Measurements from ENCODE around the gene HNRNPL. TPM values are rescaled to one million over a fixed set of nuclear protein-coding genes. Genes with fewer than 3 reads are reported as not detected.

The HNRNPL gene
- polyA plus RNA-seq, 2 of the 4 experiments (the other 2 are of a cell fraction) = 380 to 487 TPM

- TF ChIP-seq ELK1 (IDR thresholded peaks at IDR 0.05; ENCODE audit: low read depth, low read length) (no peak), CBX8 (IDR thresholded peaks at IDR 0.05) (no peak), ZSCAN20 (CRISPR knock-in tag; IDR thresholded peaks at IDR 0.05) (no peak), PBX3 (IDR thresholded peaks at IDR 0.05) (peak; percentile 99), CBX2 (IDR thresholded peaks at IDR 0.05; ENCODE audit: borderline replicate concordance, low read depth) (no peak), FOSB (CRISPR knock-in tag; IDR thresholded peaks at IDR 0.05) (no peak), HOXB13 (CRISPR knock-in tag; IDR thresholded peaks at IDR 0.05; ENCODE audit: low read depth) (no peak), RAD21 (conservative IDR thresholded peaks at IDR 0.05 in 1 of 2, IDR thresholded peaks at IDR 0.05 in 1 of 2) (no peak; a peak in 1 of 5 replicates), POLR2A (IDR thresholded peaks at IDR 0.05; ENCODE audit: low read length) (peak; percentile 90), HOXA7 (CRISPR knock-in tag; IDR thresholded peaks at IDR 0.05) (no peak), NFE2L2 (conservative IDR thresholded peaks at IDR 0.05; ENCODE audit: low read length) (no peak), RARB (CRISPR knock-in tag; IDR thresholded peaks at IDR 0.05) (no peak), HOXB5 (CRISPR knock-in tag; IDR thresholded peaks at IDR 0.05) (peak; percentile 81; the same call in 1 of the 2 replicates), CTCF (IDR thresholded peaks at IDR 0.05) (peak; percentile 40; the same call in 2 of the 3 replicates), GATA3 (IDR thresholded peaks at IDR 0.05; ENCODE audit: borderline replicate concordance) (no peak; the same call in 1 of the 2 replicates)
These were observed at the start of gene HNRNPL (continued) for GRCh38 chr19:38849860-38850435.

- DNase-seq (ENCODE audit: low read depth in 1 of 2, low spot score in 1 of 2) (peak in 1 of 2 experiments; percentile 54), ATAC-seq (peak in 1 of 2 experiments; percentile 2; a peak in 1 of 6 replicates)
- TF ChIP-seq HOXA7 (CRISPR knock-in tag; IDR thresholded peaks at IDR 0.05) (0 out of 2 replicates have a peak, but pooled peaks have one; percentile 33), HEYL (CRISPR knock-in tag; IDR thresholded peaks at IDR 0.05) (no peak), HOXB5 (CRISPR knock-in tag; IDR thresholded peaks at IDR 0.05) (peak; percentile 59; the same call in 1 of the 2 replicates), PHF8 (IDR thresholded peaks at IDR 0.05; ENCODE audit: borderline replicate concordance, low read depth) (peak; percentile 74), FOSL2 (IDR thresholded peaks at IDR 0.05) (no peak), FOSL2 (CRISPR knock-in tag; IDR thresholded peaks at IDR 0.05) (no peak), TP53 (CRISPR knock-in tag; IDR thresholded peaks at IDR 0.05) (peak; percentile 44; the same call in 1 of the 2 replicates), RCOR1 (IDR thresholded peaks at IDR 0.05; ENCODE audit: low read depth, low read length) (no peak)
These were observed 49.1 kb upstream of the HNRNPL start for GRCh38 chr19:38898788-38899446.

More at GRCh38 chr19:38898788-38899446, 49.1 kb upstream of the HNRNPL start:
- CTCF ChIA-PET = interaction anchor here (0.7 to 4.7 kb wide), 3 partner anchors 12 to 30 kb away, joined by 3 to 43 read pairs (median 4); no protein-coding TSS in a partner anchor
- FAIRE-seq = no peak
- peak overlapping the region; percentile 56 for H3K4me3 ChIP-seq
- H3K9me3 ChIP-seq = peaks cover 5% of the 10 kb centered on the region
- H3K27ac ChIP-seq = peak overlapping the region; percentile 64 to 77
- WGBS (ENCODE audit: missing lambda C conversion rate) = 47% methylated on average over 25 of the region's 25 CpGs
- POLR2A ChIA-PET = no interaction called here
- H3K4me2 ChIP-seq = peak overlapping the region; percentile 76
- peaks cover 13% of the 10 kb centered on the region; the same call in 2 of the 3 replicates for H3K4me1 ChIP-seq

All from A549 (cell line).